WTC11 (cell line): ENCODE measurements around the gene BLMH. TPM values are rescaled to one million over a fixed set of nuclear protein-coding genes. Genes with fewer than 3 reads are reported as not detected.

Experiments used
- ATAC-seq: fragments of 200-7000 bp; cut with Tn5 transposase; 2 replicates; pipeline ENCODE4 v1.10.0; 2021; ENCODE audit warnings: mild to moderate bottlenecking, moderate library complexity
- CTCF ChIA-PET: fragments of 300-600 bp; sonication (Branson Sonifier 250); formaldehyde crosslinking; loops from one replicate; lab custom pipeline; 2021; ENCODE audit warnings: antibody characterized with exemption; lab: Charles Lee
- POLR2A ChIA-PET: fragments of 350-600 bp; sonication (Branson Sonifier 250); formaldehyde crosslinking; loops from one replicate; lab custom pipeline; 2021; ENCODE audit warnings: antibody characterized with exemption; lab: Charles Lee
- DNase-seq: peaks from one replicate; pipeline ENCODE4 v3.0.0; 2021; ENCODE audit warnings: low spot score
- H3K27ac Mint-ChIP-seq: 2 replicates; pipeline ENCODE4 v1.8.0; 2021; ENCODE audit warnings: mixed read lengths
- H3K27me3 Mint-ChIP-seq: 2 replicates; pipeline ENCODE4 v1.8.0; 2021; ENCODE audit warnings: low read depth, mild to moderate bottlenecking, moderate library complexity, mixed read lengths
- H3K36me3 Mint-ChIP-seq: 2 replicates; pipeline ENCODE4 v1.8.0; 2021; ENCODE audit warnings: mixed read lengths
- H3K4me1 Mint-ChIP-seq: 2 replicates; pipeline ENCODE4 v1.8.0; 2022; ENCODE audit warnings: mixed read lengths
- H3K4me3 Mint-ChIP-seq: 2 replicates; pipeline ENCODE4 v1.8.0; 2021; ENCODE audit warnings: mild to moderate bottlenecking, moderate library complexity, mixed read lengths
- H3K9me3 Mint-ChIP-seq: 2 replicates; pipeline ENCODE4 v1.8.0; 2021; ENCODE audit warnings: mixed read lengths
- ATF2 ChIP-seq: sonication (generic); formaldehyde crosslinking; IDR thresholded peaks from 2 replicates; pipeline ENCODE4 v1.8.1; 2022; ENCODE audit warnings: low read depth, missing genetic modification reagents, borderline replicate concordance
- ATF3 ChIP-seq: sonication (generic); formaldehyde crosslinking; conservative IDR thresholded peaks from 2 replicates; pipeline ENCODE4 v1.8.1; 2022; ENCODE audit warnings: mild to moderate bottlenecking, missing genetic modification reagents
- E2F1 ChIP-seq: sonication (generic); formaldehyde crosslinking; IDR thresholded peaks from 2 replicates; pipeline ENCODE4 v1.8.0; 2022; ENCODE audit warnings: mild to moderate bottlenecking, missing genetic modification reagents
- E2F4 ChIP-seq: sonication (generic); formaldehyde crosslinking; IDR thresholded peaks from 2 replicates; pipeline ENCODE4 v1.8.1; 2022; ENCODE audit warnings: low read depth, mild to moderate bottlenecking, moderate library complexity, missing genetic modification reagents, borderline replicate concordance
- ELF4 ChIP-seq: sonication (generic); formaldehyde crosslinking; IDR thresholded peaks from 2 replicates; pipeline ENCODE4 v1.8.1; 2022; ENCODE audit warnings: low read depth, mild to moderate bottlenecking, moderate library complexity, missing genetic modification reagents
- ETV6 ChIP-seq: sonication (generic); formaldehyde crosslinking; IDR thresholded peaks from 2 replicates; pipeline ENCODE4 v1.8.1; 2022; ENCODE audit warnings: mild to moderate bottlenecking, missing genetic modification reagents
- FOXK1 ChIP-seq: sonication (generic); formaldehyde crosslinking; IDR thresholded peaks from 2 replicates; pipeline ENCODE4 v1.8.0; 2022; ENCODE audit warnings: mild to moderate bottlenecking, moderate library complexity, missing genetic modification reagents
- FOXP4 ChIP-seq: sonication (generic); formaldehyde crosslinking; IDR thresholded peaks from 2 replicates; pipeline ENCODE4 v1.8.0; 2022; ENCODE audit warnings: mild to moderate bottlenecking, missing genetic modification reagents
- GRHL2 ChIP-seq: fragments of 250-450 bp; sonication (Bioruptor Pico); IDR thresholded peaks from 2 replicates; pipeline ENCODE4 v1.8.0; 2022; ENCODE audit warnings: mild to moderate bottlenecking, moderate library complexity; ENCODE audit not compliant: insufficient replicate concordance, severe bottlenecking
- HMGXB4 ChIP-seq: sonication (generic); formaldehyde crosslinking; IDR thresholded peaks from 2 replicates; pipeline ENCODE4 v1.8.1; 2023; ENCODE audit warnings: mild to moderate bottlenecking, moderate library complexity, missing genetic modification reagents
- RELA ChIP-seq: sonication (generic); formaldehyde crosslinking; IDR thresholded peaks from 2 replicates; pipeline ENCODE4 v1.8.1; 2022; ENCODE audit warnings: missing genetic modification reagents, mild to moderate bottlenecking, borderline replicate concordance
- TEAD1 ChIP-seq: sonication (generic); formaldehyde crosslinking; IDR thresholded peaks from 2 replicates; pipeline ENCODE4 v1.8.0; 2022; ENCODE audit warnings: mild to moderate bottlenecking, missing genetic modification reagents
- TP53 ChIP-seq: sonication (generic); formaldehyde crosslinking; IDR thresholded peaks from 2 replicates; pipeline ENCODE4 v1.8.1; 2023; ENCODE audit warnings: mild to moderate bottlenecking, missing genetic modification reagents
- USF1 ChIP-seq: sonication (generic); formaldehyde crosslinking; IDR thresholded peaks from 2 replicates; pipeline ENCODE4 v1.8.0; 2022; ENCODE audit warnings: mild to moderate bottlenecking, missing genetic modification reagents
- USF2 ChIP-seq: sonication (generic); formaldehyde crosslinking; IDR thresholded peaks from 2 replicates; pipeline ENCODE4 v1.8.1; 2023; ENCODE audit warnings: mild to moderate bottlenecking, missing genetic modification reagents, moderate library complexity
- ZBTB43 ChIP-seq: sonication (generic); formaldehyde crosslinking; IDR thresholded peaks from 2 replicates; pipeline ENCODE4 v1.8.1; 2023; ENCODE audit warnings: mild to moderate bottlenecking, missing genetic modification reagents
- ZMAT4 ChIP-seq: fragments of 250-450 bp; sonication (Bioruptor Pico); IDR thresholded peaks from 2 replicates; pipeline ENCODE4 v1.9.0; 2021; ENCODE audit warnings: mild to moderate bottlenecking
- ZNF263 ChIP-seq: sonication (generic); formaldehyde crosslinking; IDR thresholded peaks from 2 replicates; pipeline ENCODE4 v1.8.1; 2022; ENCODE audit warnings: low read depth, mild to moderate bottlenecking, moderate library complexity, missing genetic modification reagents
- total RNA-seq: library from RNA; stranded (reverse); gene quantifications from 3 replicates; pipeline ENCODE4 v1.2.3, GENCODE V29; 2021

Gene BLMH
- total RNA-seq, 1 experiment from 2014 or later: 63.9 TPM

GRCh38 chr17:30302241-30302640 lies 10.5 kb upstream of the BLMH start:
- no peak for ATAC-seq
- TF ChIP-seq ATF3 (CRISPR knock-in tag) (no peak), FOXP4 (no peak), USF1 (CRISPR knock-in tag) (no peak), TP53 (no peak)

GRCh38 chr17:30300818-30301217 lies 9.1 kb upstream of the BLMH start:
- Mint-ChIP-seq H3K4me3 (no peak overlapping the region), H3K27me3 (no peaks in the 10 kb centered on the region), H3K4me1 (no peaks in the 10 kb centered on the region), H3K27ac (no peak overlapping the region), H3K36me3 (no peaks in the 10 kb centered on the region), H3K9me3 (peaks cover 13% of the 10 kb centered on the region; the same call in 1 of the 2 replicates)
- CTCF ChIA-PET: no interaction called here
- DNase-seq (no peak), ATAC-seq (no peak)
- TF ChIP-seq E2F1 (no peak), ETV6 (CRISPR knock-in tag) (no peak), ZMAT4 (CRISPR knock-in tag) (no peak), FOXK1 (no peak), ELF4 (no peak), TEAD1 (CRISPR knock-in tag) (no peak), ZBTB43 (CRISPR knock-in tag) (no peak), USF2 (CRISPR knock-in tag) (no peak), E2F4 (no peak), ZNF263 (CRISPR knock-in tag) (no peak), RELA (CRISPR knock-in tag) (no peak), ATF2 (CRISPR knock-in tag) (no peak), GRHL2 (CRISPR knock-in tag) (no peak), HMGXB4 (no peak)
- POLR2A ChIA-PET: interaction anchor here (0.6 kb wide), 1 partner anchor 508 kb away, joined by 10 read pairs; no protein-coding TSS in a partner anchor

More at GRCh38 chr17:30302241-30302640, 10.5 kb upstream of the BLMH start:
- Mint-ChIP-seq H3K4me3 (no peak overlapping the region), H3K27ac (no peak overlapping the region), H3K27me3 (no peaks in the 10 kb centered on the region), H3K36me3 (no peaks in the 10 kb centered on the region), H3K4me1 (no peaks in the 10 kb centered on the region), H3K9me3 (peaks cover 13% of the 10 kb centered on the region; the same call in 1 of the 2 replicates)
- CTCF ChIA-PET: interaction anchor here (1.9 kb wide), 1 partner anchor 198 kb away, joined by 4 read pairs; no protein-coding TSS in a partner anchor
- POLR2A ChIA-PET: no interaction called here
- no peak for DNase-seq
